GM20000 (cell line): ENCODE measurements around the gene CEP295NL.
"Not testable (repeated sequence)": the region's sequence is repeated elsewhere in the genome, so short reads cannot be mapped to it uniquely, and the experiment has no call there.

ENCODE experiments used
- DNase-seq: peaks from one replicate; pipeline ENCODE4 v3.0.0; 2012; ENCODE audit warnings: low spot score
- TF ChIP-seq, protein P1 (sequence below): IDR thresholded peaks from 2 replicates; pipeline ENCODE4 v1.5.1; 2012; ENCODE audit warnings: mild to moderate bottlenecking, control low read depth; ENCODE audit errors: extremely low read depth, missing control alignments

The CEP295NL gene

DNA sequence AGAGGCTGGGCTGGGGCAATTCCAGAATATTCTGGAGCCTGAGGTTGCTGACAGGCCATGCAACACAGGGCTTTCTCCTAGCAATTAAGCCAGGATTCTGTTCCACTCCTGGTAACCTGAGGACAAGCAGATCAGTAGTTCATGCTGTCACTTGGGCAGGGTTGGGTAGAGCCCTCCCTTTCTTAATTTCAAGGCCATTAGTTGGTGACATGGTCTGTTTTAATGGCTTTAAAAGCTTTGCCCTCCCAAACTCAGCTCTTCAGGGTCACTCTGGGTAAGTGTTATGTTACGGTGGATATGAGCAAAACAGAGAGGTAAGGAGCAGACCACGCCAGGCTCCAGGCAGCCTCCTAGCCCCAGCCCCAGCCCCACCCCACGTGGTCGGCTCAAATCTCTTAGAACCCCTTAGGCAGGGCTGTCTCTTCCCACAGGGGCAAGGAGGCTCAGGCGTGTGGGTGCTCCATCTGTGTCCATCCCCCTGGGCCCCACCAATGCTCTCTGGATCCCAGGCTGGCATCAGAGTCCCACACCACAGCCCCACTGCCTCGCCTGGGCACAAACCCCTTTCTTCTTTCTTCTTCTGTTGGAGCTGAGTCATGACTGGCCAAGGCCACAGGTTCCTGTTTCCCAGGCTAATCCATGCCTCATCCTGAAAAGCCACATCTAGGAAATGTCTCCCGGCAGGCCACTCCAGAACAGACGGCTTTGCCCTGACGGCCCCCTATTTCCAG lies 27.5 kb downstream of the CEP295NL start:
- TF ChIP-seq, protein P1, sequence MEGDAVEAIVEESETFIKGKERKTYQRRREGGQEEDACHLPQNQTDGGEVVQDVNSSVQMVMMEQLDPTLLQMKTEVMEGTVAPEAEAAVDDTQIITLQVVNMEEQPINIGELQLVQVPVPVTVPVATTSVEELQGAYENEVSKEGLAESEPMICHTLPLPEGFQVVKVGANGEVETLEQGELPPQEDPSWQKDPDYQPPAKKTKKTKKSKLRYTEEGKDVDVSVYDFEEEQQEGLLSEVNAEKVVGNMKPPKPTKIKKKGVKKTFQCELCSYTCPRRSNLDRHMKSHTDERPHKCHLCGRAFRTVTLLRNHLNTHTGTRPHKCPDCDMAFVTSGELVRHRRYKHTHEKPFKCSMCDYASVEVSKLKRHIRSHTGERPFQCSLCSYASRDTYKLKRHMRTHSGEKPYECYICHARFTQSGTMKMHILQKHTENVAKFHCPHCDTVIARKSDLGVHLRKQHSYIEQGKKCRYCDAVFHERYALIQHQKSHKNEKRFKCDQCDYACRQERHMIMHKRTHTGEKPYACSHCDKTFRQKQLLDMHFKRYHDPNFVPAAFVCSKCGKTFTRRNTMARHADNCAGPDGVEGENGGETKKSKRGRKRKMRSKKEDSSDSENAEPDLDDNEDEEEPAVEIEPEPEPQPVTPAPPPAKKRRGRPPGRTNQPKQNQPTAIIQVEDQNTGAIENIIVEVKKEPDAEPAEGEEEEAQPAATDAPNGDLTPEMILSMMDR = no peak
- DNase-seq = no peak

DNA sequence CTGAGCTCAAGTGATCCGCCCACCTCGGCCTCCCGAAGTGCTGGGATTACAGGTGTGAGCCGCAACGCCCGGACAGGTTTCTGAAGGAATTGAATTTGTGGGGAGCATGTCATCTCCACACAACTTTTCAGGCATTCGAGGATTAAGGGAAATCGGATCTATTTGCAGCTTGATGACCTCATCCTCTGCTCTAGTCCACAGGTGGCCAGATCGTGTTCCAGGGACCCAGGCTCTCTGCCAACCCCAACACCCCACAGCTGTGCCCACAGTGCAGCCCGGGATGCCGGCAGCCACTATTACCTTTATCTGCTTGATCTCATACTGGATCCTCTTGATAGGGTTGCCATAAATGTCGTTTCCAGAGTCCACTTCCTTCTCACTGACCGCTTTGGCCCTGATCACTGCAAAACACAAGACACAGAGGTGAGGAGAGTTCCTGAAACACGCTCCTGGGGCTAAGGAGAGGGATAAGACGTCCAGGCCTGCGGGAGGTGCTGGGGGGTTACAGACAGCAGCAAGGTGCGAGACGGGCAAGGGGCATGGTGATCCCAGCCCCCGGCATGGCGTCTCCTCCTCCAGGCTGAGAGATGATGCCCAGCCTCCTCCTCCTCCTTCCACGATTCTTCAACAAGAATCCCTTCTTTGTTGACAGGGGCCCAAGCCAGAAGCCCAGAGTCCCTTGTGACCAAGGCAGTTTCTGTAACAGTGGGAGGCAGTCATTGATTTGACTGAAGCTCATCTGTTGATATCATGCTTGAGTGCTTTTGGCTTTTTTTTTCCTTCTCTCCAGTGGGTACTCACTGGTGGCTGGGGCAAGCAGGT lies 29.3 kb downstream of the CEP295NL start:
- DNase-seq = no peak
- TF ChIP-seq, protein P1 = no peak

DNA sequence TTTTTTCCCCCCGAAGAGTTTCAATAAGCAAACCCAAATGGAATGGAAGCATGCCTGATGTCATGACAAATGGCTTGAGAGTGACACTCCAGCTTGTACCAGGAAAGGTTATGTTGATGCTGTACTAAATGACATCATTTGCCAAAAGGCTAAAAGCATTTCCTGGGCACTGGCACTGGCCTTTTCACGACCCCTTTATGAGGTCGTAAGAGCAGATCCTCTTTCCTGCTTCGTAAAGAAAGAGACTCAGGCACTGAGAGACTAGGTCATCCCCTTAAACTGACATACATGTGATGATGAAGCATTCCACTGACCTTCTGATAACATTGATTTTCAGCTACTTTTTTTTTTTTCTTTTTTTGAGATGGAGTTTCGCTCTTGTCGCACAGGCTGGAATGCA lies 30.5 kb downstream of the CEP295NL start:
- TF ChIP-seq, protein P1 = no peak
- no peak for DNase-seq

DNA sequence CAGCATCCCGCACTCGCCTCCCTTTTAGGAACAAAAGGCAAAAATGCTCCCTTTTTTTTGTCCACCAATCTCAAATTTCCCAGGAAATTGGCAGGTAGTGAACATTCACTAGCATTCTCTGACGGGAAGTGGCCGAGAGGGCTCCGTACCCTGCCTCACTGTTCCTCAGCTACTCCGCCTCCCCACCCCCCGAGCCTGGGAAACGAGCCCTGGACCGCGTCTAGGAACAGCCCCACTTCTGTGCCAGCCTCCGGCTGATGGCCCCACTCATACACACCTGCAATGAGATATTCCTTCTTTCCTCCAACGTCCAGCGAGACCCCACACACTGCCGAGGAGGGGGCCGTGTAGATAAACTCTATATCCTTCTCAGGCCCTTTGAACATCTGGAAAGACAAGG lies 32.4 kb downstream of the CEP295NL start:
- TF ChIP-seq, protein P1 = no peak

DNA sequence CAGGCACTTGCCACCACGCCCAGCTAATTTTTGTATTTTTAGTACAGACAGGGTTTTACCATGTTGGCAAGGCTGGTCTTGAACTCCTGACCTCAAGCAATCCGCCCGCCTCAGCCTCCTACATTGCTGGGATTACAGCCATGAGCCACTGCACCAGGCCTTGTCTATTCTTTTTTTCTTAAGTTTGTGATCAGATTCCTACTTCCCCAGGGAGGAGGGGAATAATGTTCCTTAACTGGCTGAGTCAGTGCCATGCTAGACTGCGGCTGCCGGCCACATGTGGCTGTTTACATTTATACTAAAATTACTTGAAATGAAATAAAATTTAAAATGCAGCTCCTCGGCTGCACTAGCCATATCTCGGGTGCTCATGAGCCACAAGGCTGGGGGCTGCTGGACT lies 34.6 kb downstream of the CEP295NL start:
- DNase-seq = no peak
- TF ChIP-seq, protein P1 = no peak

More for the DNA sequence above, 32.4 kb downstream of the CEP295NL start:
- DNase-seq = no peak

DNA sequence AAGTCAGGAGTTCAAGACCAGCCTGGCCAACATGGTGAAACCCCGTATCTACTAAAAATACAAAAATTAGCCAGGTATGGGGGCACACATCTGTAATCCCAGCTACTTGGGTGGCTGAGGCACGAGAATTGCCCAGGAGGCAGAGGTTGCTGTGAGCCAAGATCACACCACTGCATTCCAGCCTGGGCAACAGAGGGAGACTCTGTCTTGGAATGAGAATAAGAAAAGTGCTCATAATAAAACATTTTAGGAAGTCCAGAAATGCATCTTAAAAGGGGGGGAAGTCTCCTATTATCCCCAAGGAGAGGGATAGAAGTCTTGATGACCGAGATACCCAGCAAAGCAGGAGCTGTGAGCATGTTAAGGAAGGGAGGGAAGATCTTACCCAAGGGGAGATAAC lies 36.0 kb downstream of the CEP295NL start:
- not testable (repeated sequence) for DNase-seq

DNA sequence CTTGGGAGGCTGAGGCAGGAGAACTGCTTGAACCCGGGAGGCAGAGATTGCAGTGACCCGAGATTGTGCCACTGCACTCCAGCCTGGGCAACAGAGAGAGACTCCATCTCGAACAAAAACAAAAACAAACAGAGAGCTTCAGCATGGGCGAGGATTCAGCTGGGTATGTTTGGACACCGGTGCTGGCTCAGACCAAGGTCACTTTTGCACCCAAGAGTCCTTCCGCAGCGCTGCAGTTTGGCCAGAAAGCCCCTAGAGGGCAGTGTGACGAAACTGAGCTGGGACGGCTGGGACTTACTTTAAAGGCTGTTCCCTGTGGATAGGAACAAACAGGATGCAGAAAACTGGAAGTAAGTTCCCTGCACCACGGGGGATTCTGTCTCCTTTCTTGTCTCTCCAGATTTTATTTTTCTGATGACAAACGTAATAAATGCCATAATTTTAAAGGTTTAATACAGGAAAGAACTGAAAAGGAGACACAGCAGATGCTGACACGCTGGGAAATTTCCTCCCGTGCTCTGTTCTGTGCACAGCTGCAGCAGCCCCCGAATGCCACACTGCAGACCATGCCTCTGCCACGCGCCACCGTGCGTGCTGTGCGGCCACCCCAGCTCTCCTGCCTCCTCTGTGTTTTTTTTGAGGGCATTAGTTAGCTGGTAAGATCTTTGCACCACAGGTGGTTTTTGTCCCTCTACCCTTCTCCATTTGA lies 37.2 kb downstream of the CEP295NL start:
- peak; percentile 73 for DNase-seq
- TF ChIP-seq, protein P1 = peak; percentile 97
